ENCODE results near the gene ACAT2.
"Not testable (repeated sequence)": the region's sequence is repeated elsewhere in the genome, so short reads cannot be mapped to it uniquely, and the experiment has no call there.

Gene ACAT2

DNA sequence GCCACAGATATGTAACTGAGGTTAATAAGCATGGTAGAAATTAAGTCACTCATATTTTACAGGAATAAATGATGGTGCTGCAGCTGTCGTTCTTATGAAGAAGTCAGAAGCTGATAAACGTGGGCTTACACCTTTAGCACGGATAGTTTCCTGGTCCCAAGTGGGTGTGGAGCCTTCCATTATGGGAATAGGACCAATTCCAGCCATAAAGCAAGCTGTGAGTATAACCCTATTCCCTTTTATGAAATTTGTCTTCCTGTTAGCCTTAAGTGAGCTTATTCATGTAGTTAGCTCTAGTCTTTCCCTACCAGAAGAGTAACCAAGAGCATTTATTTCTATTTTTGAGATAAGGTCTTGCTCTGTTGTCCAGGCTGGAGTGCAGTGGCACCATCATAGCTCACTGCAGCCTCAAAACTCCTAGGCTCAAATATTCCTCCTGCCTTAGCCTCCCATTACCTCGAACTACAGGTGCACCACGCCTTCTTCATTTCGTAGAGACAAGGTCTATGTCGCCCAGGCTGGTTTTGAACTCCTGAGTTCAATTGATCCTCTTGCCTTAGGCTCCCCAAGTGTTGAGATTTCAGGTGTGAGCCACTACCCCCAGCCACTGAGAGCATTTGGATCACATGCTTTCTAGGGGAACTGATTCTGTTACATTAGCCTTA, 15.5 kb downstream of the ACAT2 start:
- DNase-seq: no peak

DNA sequence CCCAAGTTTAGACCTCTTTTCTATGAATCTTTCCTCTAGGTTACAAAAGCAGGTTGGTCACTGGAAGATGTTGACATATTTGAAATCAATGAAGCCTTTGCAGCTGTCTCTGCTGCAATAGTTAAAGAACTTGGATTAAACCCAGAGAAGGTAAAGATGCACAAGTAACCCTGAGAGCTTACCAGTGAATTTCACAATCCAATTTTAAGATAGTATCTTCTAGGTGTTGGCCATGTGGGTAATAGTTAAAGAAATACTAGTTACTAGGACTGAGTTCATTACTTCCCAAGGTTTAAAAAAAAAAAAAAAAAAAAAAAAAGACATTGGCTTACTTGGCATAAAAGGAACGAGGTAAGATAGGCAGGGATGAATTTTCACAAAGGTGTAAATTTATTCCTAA, 16.3 kb downstream of the ACAT2 start:
- no peak for DNase-seq

DNA sequence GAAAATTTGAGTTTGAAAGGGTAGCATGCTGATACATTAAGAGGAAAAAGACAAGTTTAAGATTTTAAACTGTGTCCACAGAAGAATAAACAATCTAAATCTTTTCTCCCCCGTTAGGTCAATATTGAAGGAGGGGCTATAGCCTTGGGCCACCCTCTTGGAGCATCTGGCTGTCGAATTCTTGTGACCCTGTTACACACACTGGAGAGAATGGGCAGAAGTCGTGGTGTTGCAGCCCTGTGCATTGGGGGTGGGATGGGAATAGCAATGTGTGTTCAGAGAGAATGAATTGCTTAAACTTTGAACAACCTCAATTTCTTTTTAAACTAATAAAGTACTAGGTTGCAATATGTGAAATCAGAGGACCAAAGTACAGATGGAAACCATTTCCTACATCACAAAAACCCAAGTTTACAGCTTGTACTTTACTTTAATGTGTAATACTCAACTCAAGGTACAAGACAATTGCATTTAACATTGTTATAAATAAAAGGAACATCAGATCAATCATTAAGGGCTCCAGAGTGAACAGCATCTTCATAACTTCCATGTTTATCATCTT, 16.8 kb downstream of the ACAT2 start:
- no peak for DNase-seq

DNA sequence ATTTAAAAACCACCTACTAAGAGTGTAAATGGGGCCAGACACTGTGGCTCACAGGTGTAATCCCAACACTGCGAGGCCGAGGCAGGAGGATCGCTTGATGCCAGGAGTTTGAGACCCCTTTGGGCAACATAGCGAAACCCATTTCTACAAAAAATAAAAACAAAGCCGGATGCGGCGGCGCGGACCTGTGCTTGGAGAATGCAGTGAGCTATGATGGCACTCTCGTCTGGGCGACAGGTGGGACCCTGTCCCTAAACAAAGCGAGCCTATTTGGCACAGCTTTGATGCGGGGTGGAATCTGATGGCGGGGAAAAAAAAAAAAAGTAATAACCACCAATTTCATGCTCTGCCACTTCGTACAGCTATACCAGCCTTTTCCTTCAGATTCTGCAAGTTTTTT, 26.4 kb downstream of the ACAT2 start:
- no peak for DNase-seq

DNA sequence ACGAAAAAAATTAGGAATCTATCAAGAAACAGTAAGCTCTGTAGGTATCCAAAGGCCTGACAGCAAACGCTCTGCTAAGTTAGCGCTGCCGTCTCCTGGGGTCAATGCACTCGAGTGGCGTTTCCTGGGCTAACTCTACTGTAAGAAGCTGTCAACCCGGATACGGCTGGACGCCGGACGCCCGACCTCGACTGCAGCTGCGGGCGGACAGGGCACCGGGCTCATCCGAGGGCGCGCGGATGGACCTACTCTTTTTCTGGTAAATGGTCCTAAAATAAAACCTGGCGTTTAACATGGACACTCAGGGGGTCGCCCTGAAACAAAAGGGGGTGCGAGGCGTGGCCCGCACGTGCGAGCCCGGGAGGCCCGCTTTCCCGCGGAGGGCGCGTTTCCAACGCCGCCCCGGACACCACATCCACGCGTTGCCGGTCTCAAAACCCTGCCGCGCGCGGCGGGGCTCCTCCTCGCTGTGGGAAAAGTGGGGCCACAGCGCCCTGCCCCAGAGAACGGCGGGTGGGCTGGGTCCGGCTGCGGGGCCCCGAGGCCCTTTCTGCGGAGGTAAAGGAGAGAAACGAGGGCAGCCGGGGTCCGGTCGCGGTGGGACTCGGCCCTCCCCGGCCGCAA, 27.0 kb downstream of the ACAT2 start:
- DNase-seq: peak; percentile 18

DNA sequence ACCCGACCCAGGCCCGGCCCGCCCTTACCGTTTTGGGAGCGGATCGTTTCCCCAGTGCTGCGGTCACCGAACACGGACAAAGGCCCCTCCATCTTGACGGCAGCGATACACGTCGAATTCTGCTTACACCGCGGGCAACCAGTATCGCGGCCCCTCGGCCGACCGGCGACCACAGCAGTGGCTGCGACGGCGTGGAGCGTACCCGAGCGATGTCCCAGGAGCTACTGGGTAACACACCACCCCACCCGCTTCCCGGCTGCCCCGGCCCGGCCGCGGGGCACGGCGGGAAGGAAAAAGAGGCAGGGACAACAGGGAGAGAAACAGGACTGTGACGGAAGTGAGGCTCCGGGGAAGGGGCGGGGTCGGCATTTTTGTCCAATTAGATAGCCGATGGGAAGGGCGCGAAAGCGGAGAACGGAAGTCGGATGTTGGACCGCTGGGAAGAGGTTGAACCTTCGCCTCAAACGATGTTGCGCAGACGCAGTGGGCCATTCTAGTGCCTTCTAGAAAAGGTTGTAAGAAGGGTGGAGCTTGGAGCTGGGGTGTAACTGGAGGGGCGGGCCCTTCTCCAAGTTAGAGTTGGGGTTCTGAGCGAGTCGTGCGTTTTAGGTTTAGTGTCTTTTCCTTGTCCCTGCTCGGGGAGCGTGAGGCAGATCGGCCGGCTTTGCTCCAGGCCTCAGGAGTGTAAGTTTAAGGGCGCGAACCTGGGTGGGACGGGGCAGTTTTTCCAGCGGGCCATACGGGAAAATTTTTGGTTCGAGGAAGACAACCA, 27.7 kb downstream of the ACAT2 start, which contains the start of gene TCP1:
Gene TCP1 (minus strand): TSS at position 226 of the 772 bp plus-strand sequence. CDS start 134 bp downstream, at position 92.
- DNase-seq: peak; percentile 100

DNA sequence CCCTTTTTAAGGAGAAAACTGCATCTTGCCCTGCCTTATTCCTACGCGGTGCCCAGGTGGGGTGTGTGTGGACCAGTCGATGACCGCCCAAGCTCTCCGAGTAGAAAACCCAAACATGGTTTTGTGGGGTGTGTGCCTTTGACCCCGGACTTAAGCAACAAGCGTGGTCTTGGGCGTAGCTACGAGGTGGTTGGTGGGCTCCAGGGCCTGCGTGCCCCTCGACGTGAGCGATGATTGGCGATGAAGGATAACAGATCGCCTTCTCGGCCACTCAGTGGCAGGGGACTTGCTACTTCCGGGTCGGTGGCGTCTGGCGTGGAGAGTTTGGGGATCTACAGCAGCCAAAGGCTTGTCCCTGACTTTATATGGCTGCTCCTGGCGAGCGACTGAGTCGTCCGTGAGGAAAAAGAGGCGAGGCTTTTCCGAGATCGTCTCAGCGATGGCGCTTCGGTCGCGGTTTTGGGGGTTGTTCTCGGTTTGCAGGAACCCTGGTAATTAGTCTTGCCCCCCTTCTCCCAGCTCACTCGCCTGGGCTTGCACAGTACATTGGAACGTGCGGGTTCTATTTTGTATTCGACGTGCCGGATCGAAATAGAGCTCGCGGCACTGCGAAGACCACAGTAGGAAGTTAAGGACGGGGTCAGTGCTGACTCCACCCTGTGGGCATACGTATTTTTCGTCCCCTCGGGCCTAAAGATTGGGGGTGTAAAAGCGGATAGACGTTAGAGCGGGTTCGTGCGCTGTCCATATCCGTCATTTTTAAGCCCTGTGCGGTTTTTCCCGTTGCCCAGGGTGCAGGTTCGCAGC, 28.5 kb downstream of the ACAT2 start, which contains the start of gene MRPL18:
Gene MRPL18 (plus strand): TSS at position 319 of the 807 bp plus-strand sequence. CDS start 121 bp downstream, at position 440.
- peak; percentile 99 for DNase-seq

DNA sequence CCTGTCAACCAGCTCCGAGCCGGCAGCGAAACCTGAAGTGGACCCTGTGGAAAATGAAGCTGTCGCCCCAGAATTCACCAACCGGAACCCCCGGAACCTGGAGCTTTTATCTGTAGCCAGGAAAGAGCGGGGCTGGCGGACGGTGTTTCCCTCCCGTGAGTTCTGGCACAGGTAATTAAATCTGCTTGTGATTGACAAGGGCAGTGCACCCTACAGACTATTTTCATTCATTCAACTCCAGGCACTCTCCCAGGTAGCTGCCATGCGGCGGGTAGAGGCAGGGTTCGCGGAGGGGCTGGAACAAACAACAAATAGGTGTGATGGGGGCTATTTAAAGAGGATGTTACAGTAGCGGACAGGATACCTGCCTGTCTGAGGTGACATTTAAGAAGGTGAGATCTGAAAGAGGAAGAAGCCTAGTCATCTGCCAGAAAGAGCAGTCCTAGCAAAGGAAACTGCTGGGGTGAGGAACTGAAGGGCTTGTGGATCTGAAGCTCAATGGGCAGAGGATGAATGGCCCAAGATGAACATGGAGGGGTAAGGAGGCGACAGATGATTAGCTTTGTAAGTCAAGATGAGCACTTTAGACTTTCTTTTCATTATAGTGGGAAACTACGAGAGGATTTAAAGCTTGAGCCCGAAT, 29.2 kb downstream of the ACAT2 start:
- DNase-seq: no peak

DNA sequence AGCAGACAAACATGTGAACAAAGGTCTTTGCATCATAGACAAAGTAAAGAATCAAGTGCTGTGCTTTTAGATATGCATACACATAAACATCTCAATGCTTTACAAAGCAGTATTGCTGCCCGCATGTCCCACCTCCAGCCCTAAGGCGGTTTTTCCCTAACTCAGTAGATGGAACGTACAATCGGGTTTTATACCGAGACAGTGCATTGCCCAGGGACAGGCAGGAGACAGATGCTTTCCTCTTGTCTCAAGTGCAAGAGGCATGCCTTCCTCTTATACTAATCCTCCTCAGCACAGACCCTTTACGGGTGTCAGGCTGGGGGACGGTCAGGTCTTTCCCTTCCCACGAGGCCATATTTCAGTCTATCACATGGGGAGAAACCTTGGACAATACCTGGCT, 33.1 kb downstream of the ACAT2 start:
- DNase-seq: not testable (repeated sequence)

DNA sequence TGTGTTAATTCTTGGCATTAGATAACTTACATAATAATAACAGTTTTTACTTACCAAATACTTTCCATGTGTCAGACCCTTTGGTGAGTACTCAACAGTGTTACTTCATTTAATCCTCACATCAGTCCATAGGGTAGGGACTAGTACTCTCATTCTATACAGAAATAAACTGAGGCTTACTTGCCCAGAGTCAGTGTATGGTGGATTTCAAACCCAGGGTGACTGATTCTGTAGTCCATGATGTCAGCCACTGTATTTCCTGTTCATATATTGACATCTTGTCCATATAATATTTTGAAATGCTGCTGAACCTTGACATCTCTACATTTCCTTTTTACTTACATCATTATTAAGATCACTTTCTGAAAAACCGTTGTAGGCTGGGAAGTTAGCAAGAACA, 35.7 kb downstream of the ACAT2 start:
- DNase-seq: no peak

DNA sequence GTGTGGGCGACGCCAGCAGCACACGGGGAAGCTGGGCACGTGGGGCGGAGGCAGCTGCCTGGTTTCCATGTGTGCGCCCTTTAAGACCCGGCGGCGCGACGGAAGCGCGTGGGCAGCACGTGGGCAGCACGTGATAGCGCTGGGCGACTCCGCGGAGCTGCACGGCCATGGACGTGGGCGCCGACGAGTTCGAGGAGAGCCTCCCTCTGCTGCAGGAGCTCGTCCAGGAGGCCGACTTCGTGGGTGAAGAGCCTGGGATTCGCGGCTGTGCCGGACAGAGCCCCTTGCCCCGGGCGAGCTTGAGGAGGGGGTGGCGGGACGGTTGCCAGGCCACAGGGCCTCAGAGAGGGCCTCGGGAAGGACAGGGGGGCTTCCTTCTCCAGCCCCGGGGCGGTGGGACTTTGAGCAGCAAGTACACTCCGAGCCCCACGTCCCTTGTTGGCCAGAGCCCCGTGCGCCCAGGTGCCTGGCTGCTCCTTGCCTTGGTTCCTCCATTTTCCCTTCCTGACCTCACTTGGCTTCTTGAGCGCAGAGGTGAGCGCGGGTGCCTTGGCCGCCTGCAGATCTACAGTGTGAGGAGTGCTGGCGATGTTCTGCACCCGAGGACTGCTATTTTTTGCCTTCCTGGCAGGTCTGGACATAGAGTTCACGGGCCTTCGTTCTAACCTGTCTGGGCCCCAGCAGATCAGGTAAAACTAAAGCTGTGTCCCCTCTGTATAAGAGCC, 38.5 kb downstream of the ACAT2 start, which contains the start of gene PNLDC1:
Gene PNLDC1 (plus strand): TSS at position 136 of the 725 bp plus-strand sequence. CDS start 32 bp downstream, at position 168.
- DNase-seq: no peak

DNA sequence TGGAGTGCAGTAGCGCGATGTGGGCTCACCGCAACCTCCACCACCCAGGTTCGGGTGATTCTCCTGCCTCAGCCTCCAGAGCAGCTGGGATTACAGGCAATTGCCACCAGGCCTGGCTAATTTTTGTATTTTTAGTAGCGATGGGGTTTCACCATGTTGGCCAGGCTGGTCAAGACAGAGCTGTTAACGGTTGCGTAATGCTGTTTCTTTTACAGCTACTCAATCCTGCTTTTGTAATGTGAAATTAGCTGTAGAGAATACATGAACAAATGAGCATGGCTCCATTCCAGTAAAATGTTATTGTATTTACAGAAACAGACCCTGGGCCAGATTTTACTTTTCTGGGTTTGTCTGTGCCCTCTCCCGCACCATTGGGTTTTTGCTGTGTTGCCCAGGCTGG, 40.1 kb downstream of the ACAT2 start:
- no peak for DNase-seq

DNA sequence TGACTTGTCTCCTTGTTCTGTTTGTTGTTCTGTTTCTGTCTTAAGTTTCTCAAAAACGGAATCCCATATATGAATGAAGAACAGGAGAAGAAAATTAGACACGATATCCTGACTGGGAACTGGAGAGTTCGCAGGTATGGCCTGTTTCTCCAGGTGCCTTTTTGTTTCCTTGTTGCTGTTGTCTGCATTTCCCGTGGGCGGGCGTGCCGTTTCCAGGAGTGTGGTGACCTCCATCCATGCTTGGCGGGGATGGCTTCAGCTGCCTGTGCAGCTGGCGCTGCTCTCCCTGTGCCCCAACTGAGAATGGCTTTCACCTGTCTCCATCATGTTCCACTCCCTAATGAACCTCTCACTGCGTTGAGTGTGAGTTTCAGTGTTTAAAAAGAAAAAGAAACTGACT, 42.7 kb downstream of the ACAT2 start:
- DNase-seq: no peak

DNA sequence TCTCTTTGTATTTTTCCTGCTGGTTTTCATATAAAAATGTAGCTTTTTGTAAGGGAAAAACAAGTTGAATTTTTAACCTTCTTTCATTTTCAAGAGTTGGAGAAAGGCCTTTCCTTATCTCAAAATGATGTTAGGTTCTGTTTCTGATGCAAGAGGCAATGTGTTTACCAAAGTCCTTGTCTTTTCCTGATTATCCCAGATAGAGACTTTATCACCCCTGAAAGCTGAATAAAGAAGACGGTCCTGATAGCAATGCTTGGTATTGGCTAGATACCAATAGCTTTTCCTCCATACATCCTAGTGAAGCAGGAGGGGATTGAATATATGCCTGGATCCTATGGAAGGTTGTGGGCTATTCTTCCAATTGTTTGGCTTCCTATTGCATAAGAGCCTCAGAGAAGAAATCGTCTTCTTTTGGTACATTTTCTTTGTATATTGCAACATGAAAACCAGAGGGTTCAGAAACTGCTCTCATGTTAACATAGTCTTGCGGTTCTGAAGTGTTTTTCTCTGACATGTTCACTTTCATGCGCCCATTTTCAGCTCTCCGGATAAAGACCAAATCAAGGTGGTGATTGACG, 43.7 kb downstream of the ACAT2 start:
- DNase-seq: no peak

DNA sequence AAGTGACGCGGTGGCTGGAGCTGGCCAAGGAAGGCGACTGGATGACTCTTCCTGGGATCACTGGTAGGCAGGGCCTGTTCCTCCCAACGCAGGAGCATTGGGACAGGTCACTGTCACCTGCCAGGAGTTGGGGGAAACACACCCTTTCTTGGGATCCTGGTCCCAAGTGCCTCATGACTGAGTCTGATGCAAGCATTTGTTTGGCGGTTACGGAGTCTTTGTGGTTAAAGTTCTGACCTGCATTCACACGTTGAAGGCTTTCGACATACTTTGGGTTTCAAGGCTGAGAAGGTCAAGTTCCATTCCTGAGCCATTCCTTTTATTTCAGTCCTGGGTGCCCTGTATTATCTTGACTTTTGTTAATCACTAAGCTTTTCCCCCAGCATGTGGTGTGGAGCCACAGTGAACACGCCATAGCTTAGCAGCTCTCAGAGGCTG, 44.2 kb downstream of the ACAT2 start:
- no peak for DNase-seq

DNA sequence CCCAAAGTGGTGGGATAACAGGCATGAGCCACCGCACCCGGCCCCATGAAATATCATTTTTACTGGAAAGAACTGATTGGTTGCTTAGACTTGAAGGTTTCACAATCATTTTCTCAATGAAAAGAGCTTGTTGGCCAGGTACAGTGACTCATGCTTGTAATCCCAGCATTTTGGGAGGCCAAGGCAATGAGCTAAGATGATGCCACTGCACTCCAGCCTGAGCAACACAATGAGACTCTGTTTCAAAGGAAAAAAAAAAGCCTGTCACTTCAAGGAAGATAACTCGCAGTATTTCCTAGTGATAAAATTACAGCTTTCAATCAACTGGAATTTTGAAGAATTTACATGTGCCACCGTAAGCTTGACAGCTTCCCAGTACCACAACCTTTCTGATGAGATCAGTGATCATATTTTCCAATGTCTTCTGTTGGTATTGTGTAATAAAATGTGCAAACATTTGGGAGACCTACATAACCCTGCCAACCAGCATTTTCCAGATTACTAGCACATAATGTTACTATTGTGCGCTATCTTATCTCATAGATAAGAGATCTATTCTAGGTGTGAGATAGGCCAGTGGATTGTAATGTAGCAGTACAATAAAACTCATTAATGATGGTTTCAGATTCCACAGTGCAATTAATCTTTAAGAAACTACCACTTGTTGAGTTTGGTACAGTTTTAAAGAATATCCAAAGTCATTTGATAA, 45.5 kb downstream of the ACAT2 start:
- DNase-seq: no peak

DNA sequence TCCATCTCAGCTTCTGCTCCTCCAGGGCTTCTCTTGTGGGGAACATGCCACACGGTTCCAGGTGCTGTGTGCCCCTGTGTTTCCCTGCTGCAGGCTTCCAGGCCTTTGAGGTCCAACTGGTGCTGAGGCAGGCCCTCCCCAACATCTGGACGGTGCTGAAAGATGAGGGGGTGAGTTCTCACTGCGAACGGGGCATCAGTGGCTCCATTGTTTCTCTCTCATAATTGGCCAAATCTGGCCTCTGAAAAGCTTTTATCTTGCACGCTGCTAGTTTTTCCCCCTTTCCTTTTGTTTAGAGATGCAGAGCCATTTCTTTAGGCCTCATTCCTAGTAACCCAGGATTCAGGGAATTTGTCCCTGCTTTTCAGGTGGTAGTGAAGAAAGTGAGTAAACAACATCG, 46.8 kb downstream of the ACAT2 start:
- DNase-seq: no peak

DNA sequence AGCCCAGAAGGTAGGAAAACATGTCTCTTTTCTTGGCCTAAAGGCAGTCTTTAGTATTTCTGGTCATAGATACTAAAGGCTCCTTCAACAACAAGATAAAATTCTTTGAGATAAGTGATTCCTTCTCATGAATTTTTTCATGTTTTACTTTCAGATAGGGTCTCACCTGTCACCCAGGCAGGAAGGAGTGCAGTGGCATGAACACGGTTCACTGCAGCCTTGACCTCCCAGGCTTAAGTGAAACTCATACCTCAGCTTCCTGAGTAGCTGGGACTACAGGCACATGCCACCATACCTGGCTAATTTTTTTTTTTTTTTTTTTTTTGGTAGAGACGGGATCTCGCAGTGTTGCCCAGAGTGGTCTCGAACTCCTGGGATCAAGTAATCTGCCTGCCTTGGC, 47.3 kb downstream of the ACAT2 start:
- no peak for DNase-seq

DNA sequence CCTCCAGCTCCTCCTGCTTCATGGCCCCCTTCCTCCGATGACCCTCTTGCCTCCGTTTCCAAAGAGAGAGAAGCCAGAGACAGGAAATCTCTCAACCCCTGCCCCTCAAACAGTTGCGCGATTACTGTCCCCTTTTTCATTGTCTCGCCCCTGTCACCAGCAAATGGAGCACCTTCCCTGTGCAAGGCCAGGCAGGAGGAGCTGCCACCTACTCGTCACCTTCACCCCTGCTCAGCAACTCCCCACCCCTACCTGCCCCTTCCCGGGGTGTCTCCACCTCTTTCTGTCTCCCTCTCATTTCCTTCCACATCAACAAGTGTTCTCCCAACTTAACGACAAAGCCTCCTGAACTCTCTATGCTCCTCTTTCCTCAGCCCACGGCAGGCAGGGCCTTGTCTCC, 51.9 kb downstream of the ACAT2 start:
- DNase-seq: no peak

DNA sequence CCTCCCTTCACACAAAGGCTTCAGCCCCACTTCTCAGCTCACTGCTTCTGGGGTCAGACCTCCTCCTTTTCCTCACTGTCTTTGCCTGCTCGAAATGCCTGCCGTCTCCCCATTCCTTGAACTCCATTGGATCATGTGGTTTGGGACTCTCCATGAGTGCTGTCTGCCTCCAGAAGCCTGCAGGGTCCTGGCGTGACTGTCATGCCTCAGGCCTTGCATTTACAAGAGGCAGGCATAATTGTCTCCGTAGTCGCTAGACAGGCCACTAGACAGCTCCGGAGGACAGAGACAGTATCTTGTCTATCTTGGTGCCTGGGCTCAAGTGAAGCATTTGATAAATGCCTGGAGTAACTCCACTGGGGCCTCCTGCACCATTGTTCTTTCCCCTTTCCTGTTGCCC, 53.6 kb downstream of the ACAT2 start:
- no peak for DNase-seq

All from fibroblast of skin of scalp (primary cell).